NCI-H146 (cell line): ENCODE data around the gene CHD6.

Experiments used
- DNase-seq: peaks from one replicate; lab custom pipeline; 2025; lab: John Stamatoyannopoulos, UW

Gene CHD6

GRCh38 chr20:41507436-41507835, 110.7 kb downstream of the CHD6 start:
- DNase-seq: no peak

- no peak for DNase-seq
Observed at GRCh38 chr20:41506192-41506915, 111.8 kb downstream of the CHD6 start.

- DNase-seq: no peak
Observed at GRCh38 chr20:41505184-41505583, 113.0 kb downstream of the CHD6 start.

GRCh38 chr20:41501376-41501775, 116.8 kb downstream of the CHD6 start:
- DNase-seq: no peak

GRCh38 chr20:41499961-41500725, 118.0 kb downstream of the CHD6 start:
- DNase-seq: peak; percentile 65

GRCh38 chr20:41499064-41499463, 119.1 kb downstream of the CHD6 start:
- DNase-seq: no peak

GRCh38 chr20:41497186-41497895, 120.8 kb downstream of the CHD6 start:
- DNase-seq: no peak

- no peak for DNase-seq
Observed at GRCh38 chr20:41494451-41494850, 123.7 kb downstream of the CHD6 start.

GRCh38 chr20:41483553-41483930, 134.6 kb downstream of the CHD6 start:
- no peak for DNase-seq

GRCh38 chr20:41482647-41483552, 135.3 kb downstream of the CHD6 start:
- DNase-seq: no peak

- DNase-seq: no peak
Observed at GRCh38 chr20:41480054-41480770, 138.0 kb downstream of the CHD6 start.

GRCh38 chr20:41479113-41479512, 139.1 kb downstream of the CHD6 start:
- DNase-seq: no peak

GRCh38 chr20:41478026-41478425, 140.2 kb downstream of the CHD6 start:
- DNase-seq: no peak

GRCh38 chr20:41476446-41476845, 141.7 kb downstream of the CHD6 start:
- peak; percentile 41 for DNase-seq

- DNase-seq: peak; percentile 79
Observed at GRCh38 chr20:41476013-41476441, 142.2 kb downstream of the CHD6 start.

GRCh38 chr20:41475503-41475902, 142.7 kb downstream of the CHD6 start:
- peak; percentile 31 for DNase-seq

- DNase-seq: no peak
Observed at GRCh38 chr20:41470362-41471095, 147.6 kb downstream of the CHD6 start.

- DNase-seq: no peak
Observed at GRCh38 chr20:41469868-41470267, 148.3 kb downstream of the CHD6 start.

- no peak for DNase-seq
Observed at GRCh38 chr20:41468994-41469600, 149.1 kb downstream of the CHD6 start.

- DNase-seq: no peak
Observed at GRCh38 chr20:41467690-41468089, 150.5 kb downstream of the CHD6 start.
